ENCODE results near the gene NFATC1.

The NFATC1 gene

DNA sequence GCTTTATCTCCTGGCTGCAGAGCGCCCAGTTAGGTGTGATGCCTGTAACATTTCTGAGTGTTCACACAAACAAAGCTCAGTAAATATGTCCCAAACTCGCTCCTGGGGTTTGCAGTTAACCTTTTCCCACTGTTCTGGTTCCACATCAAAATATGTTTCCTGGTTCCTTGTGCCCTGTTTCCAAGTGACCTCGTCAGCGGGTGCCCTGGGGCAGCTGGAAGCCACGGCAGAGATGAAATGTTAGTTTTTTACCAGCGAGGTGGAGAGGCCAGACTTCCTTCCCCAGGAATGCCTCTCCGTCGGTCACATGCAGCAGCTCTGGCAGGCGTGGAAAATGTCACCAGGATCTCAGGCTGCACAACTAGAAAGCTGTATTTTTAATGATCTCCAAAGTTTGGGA, 18.2 kb downstream of the NFATC1 start:
- Histone ChIP-seq H3K4me3 (ENCODE audit: low read depth, low read length, poor library complexity, severe bottlenecking) (no peak overlapping the region), H2AFZ (ENCODE audit: low read length) (no peak overlapping the region), H3K4me2 (ENCODE audit: low read length) (no peak overlapping the region), H3K9ac (ENCODE audit: low read length) (no peak overlapping the region), H3K27ac (ENCODE audit: low read depth, low read length, poor library complexity, severe bottlenecking) (no peak overlapping the region), H3K9me2 (ENCODE audit: low read depth, low read length) (no peaks in the 10 kb centered on the region), H3K36me3 (ENCODE audit: insufficient read depth, low read length) (peaks cover 89% of the 10 kb centered on the region), H3F3A (ENCODE audit: insufficient read depth, low read length) (no peaks in the 10 kb centered on the region), H4K20me1 (ENCODE audit: insufficient read depth, low read length) (no peaks in the 10 kb centered on the region), H3K27me3 (ENCODE audit: insufficient read depth, low read length) (no peaks in the 10 kb centered on the region), H3K9me3 (ENCODE audit: low read length) (no peaks in the 10 kb centered on the region), H3K4me1 (ENCODE audit: insufficient read depth, low read length, severe bottlenecking) (no peaks in the 10 kb centered on the region), H3K79me2 (ENCODE audit: insufficient read depth, low read length) (peaks cover 77% of the 10 kb centered on the region)
- no peak for TF ChIP-seq EZH2 (IDR thresholded peaks at IDR 0.05; ENCODE audit: borderline replicate concordance, low read length)
- TF ChIP-seq, protein P1, sequence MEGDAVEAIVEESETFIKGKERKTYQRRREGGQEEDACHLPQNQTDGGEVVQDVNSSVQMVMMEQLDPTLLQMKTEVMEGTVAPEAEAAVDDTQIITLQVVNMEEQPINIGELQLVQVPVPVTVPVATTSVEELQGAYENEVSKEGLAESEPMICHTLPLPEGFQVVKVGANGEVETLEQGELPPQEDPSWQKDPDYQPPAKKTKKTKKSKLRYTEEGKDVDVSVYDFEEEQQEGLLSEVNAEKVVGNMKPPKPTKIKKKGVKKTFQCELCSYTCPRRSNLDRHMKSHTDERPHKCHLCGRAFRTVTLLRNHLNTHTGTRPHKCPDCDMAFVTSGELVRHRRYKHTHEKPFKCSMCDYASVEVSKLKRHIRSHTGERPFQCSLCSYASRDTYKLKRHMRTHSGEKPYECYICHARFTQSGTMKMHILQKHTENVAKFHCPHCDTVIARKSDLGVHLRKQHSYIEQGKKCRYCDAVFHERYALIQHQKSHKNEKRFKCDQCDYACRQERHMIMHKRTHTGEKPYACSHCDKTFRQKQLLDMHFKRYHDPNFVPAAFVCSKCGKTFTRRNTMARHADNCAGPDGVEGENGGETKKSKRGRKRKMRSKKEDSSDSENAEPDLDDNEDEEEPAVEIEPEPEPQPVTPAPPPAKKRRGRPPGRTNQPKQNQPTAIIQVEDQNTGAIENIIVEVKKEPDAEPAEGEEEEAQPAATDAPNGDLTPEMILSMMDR (IDR thresholded peaks at IDR 0.05; ENCODE audit: low read length), result no peak

DNA sequence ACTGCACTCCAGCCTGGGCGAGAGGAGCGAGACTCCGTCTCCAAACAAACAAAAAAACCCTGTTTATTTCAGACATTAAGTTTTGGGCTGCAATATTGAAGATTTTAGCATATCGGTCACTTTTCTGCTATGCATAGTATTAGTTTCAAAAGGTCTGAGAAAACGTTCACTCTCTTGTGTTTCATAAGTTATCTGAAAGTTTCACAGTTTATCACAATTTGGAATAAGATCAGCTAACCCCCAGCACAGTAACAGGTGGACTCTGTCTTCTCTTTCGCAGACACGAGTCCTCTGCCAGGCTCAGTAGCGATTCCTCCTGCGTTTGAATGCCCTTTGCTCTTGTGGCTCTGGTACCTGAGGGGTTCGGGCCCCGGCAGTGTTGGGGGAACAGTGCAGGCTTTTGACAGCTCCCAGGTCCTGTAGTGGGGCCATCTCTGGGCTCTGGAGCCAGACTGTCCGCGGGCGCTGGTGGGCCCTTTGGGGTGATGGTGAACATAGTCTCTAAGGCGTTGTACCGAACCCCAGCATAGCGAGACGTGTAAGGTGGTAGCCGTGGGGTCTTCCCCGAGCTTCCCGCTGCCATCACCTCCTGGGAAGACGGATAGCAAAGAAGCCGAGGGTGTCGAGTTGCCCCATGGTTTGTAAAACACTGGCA, 20.4 kb downstream of the NFATC1 start:
- H4K20me1 ChIP-seq (ENCODE audit: insufficient read depth, low read length), result no peaks in the 10 kb centered on the region
- H3K4me1 ChIP-seq (ENCODE audit: insufficient read depth, low read length, severe bottlenecking), result no peaks in the 10 kb centered on the region
- H3K9me2 ChIP-seq (ENCODE audit: low read depth, low read length), result no peaks in the 10 kb centered on the region
- peaks cover 89% of the 10 kb centered on the region for H3K36me3 ChIP-seq (ENCODE audit: insufficient read depth, low read length)
- H3K27me3 ChIP-seq (ENCODE audit: insufficient read depth, low read length), result no peaks in the 10 kb centered on the region
- H3K9ac ChIP-seq (ENCODE audit: low read length), result no peak overlapping the region
- no peak for TF ChIP-seq EZH2 (IDR thresholded peaks at IDR 0.05; ENCODE audit: borderline replicate concordance, low read length)
- TF ChIP-seq, protein P1 (IDR thresholded peaks at IDR 0.05; ENCODE audit: low read length), result no peak
- H3K27ac ChIP-seq (ENCODE audit: low read depth, low read length, poor library complexity, severe bottlenecking), result no peak overlapping the region
- H3K9me3 ChIP-seq (ENCODE audit: low read length), result no peaks in the 10 kb centered on the region
- no peak overlapping the region for H3K4me3 ChIP-seq (ENCODE audit: low read depth, low read length, poor library complexity, severe bottlenecking)
- no peak overlapping the region for H3K4me2 ChIP-seq (ENCODE audit: low read length)
- no peak overlapping the region for H2AFZ ChIP-seq (ENCODE audit: low read length)
- no peaks in the 10 kb centered on the region for H3F3A ChIP-seq (ENCODE audit: insufficient read depth, low read length)
- H3K79me2 ChIP-seq (ENCODE audit: insufficient read depth, low read length), result peaks cover 61% of the 10 kb centered on the region

DNA sequence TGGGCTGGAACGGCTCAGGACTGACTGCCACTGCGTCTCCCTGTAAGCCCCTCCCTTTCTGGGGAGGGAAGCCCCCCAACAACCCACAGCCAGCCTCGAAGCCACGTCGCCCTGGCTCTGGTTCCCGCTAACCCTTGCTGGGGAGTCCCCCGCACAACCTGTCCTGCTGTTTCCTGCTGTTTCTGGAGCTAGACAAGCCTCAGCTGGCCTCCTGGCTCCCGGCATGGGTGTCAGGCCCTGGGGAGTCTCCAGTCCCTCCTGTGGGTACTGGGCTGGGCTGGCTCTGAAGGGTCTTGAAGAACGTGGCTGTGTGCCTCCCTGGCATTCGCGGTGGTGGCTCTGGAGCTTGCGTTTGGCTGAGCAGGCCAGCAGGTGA, 20.9 kb downstream of the NFATC1 start:
- H3K27me3 ChIP-seq (ENCODE audit: insufficient read depth, low read length), result no peaks in the 10 kb centered on the region
- H3F3A ChIP-seq (ENCODE audit: insufficient read depth, low read length), result no peaks in the 10 kb centered on the region
- H3K9me3 ChIP-seq (ENCODE audit: low read length), result no peaks in the 10 kb centered on the region
- TF ChIP-seq, protein P1 (IDR thresholded peaks at IDR 0.05; ENCODE audit: low read length), result no peak
- no peak for TF ChIP-seq EZH2 (IDR thresholded peaks at IDR 0.05; ENCODE audit: borderline replicate concordance, low read length)
- no peaks in the 10 kb centered on the region for H3K9me2 ChIP-seq (ENCODE audit: low read depth, low read length)
- peaks cover 90% of the 10 kb centered on the region for H3K36me3 ChIP-seq (ENCODE audit: insufficient read depth, low read length)
- H3K79me2 ChIP-seq (ENCODE audit: insufficient read depth, low read length), result peaks cover 60% of the 10 kb centered on the region
- no peak overlapping the region for H3K9ac ChIP-seq (ENCODE audit: low read length)
- no peaks in the 10 kb centered on the region for H4K20me1 ChIP-seq (ENCODE audit: insufficient read depth, low read length)
- H2AFZ ChIP-seq (ENCODE audit: low read length), result no peak overlapping the region
- H3K4me2 ChIP-seq (ENCODE audit: low read length), result no peak overlapping the region
- H3K27ac ChIP-seq (ENCODE audit: low read depth, low read length, poor library complexity, severe bottlenecking), result no peak overlapping the region
- H3K4me1 ChIP-seq (ENCODE audit: insufficient read depth, low read length, severe bottlenecking), result no peaks in the 10 kb centered on the region
- no peak overlapping the region for H3K4me3 ChIP-seq (ENCODE audit: low read depth, low read length, poor library complexity, severe bottlenecking)
